HFFc6 (cell line): ENCODE data around the gene RSF1. TPM values are rescaled to one million over a fixed set of nuclear protein-coding genes. Genes with fewer than 3 reads are reported as not detected.
A peak's percentile ranks its signal among the peaks of the same experiment; 100 is the strongest.

Source experiments
- DNase-seq: peaks from one replicate; pipeline ENCODE4 v3.0.0-alpha.2; 2018
- H3K27ac Mint-ChIP-seq: 2 replicates; pipeline ENCODE4 v1.8.0; 2020; ENCODE audit warnings: mild to moderate bottlenecking, mixed read lengths
- H3K27me3 Mint-ChIP-seq: 2 replicates; pipeline ENCODE4 v1.8.0; 2021; ENCODE audit warnings: mild to moderate bottlenecking, moderate library complexity, mixed read lengths; ENCODE audit not compliant: insufficient read depth
- H3K36me3 Mint-ChIP-seq: 2 replicates; pipeline ENCODE4 v1.8.0; 2021; ENCODE audit warnings: low read depth, mixed read lengths
- H3K4me1 Mint-ChIP-seq: 2 replicates; pipeline ENCODE4 v1.8.0; 2020; ENCODE audit warnings: low read depth, mixed read lengths
- H3K4me3 Mint-ChIP-seq: 2 replicates; pipeline ENCODE4 v1.8.0; 2020; ENCODE audit warnings: mild to moderate bottlenecking, moderate library complexity, mixed read lengths
- H3K9me3 Mint-ChIP-seq: 2 replicates; pipeline ENCODE4 v1.8.0; 2020; ENCODE audit warnings: mild to moderate bottlenecking, mixed read lengths
- total RNA-seq, 6 experiments: library from RNA; stranded (reverse); fragmentation: NEBNext Ultra II Directional; extraction: Animal tissue kit (Norgen Biotek cat#: 25700); gene quantifications; 2 replicates in 1 of 6; 3 replicates in 5 of 6; pipeline ENCODE4 v1.2.3, GENCODE V29; 2021
- TF ChIP-seq, protein P1 (sequence below): fragments of 200-600 bp; sonication (generic); IDR thresholded peaks from 2 replicates; pipeline ENCODE4 v1.5.0; 2021; ENCODE audit warnings: antibody characterized with exemption, mild to moderate bottlenecking

The RSF1 gene
- total RNA-seq, 6 experiments from 2014 or later, result 44.7 to 59.2 (median 55.3) TPM

DNA sequence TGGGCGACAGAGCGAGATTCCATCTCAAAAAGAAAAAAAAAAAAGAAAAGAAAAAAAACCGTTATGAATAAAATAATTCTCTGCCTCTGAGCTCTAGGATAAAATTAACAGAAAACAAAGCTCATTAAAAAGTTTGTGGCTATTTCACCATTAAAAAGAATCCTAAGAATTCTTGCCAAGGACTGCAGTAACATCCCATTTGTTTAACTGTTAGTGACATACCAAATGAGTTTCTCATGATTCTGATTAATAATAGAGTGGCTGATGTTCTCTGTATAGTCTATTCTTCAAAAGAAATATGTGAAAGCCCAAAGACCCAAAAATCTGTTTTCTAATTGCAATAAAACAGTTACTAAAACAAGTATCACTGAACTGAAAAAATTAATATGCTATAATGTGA lies 202.6 kb downstream of the RSF1 start:
- Mint-ChIP-seq H3K4me3 (peak overlapping the region; percentile 27; the same call in 1 of the 2 replicates), H3K36me3 (peaks cover 10% of the 10 kb centered on the region), H3K27ac (peak overlapping the region; percentile 52), H3K27me3 (no peaks in the 10 kb centered on the region), H3K4me1 (peaks cover 17% of the 10 kb centered on the region), H3K9me3 (no peaks in the 10 kb centered on the region)
- DNase-seq, result peak; percentile 59
- TF ChIP-seq, protein P1, sequence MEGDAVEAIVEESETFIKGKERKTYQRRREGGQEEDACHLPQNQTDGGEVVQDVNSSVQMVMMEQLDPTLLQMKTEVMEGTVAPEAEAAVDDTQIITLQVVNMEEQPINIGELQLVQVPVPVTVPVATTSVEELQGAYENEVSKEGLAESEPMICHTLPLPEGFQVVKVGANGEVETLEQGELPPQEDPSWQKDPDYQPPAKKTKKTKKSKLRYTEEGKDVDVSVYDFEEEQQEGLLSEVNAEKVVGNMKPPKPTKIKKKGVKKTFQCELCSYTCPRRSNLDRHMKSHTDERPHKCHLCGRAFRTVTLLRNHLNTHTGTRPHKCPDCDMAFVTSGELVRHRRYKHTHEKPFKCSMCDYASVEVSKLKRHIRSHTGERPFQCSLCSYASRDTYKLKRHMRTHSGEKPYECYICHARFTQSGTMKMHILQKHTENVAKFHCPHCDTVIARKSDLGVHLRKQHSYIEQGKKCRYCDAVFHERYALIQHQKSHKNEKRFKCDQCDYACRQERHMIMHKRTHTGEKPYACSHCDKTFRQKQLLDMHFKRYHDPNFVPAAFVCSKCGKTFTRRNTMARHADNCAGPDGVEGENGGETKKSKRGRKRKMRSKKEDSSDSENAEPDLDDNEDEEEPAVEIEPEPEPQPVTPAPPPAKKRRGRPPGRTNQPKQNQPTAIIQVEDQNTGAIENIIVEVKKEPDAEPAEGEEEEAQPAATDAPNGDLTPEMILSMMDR, result no peak

GRCh38 chr11:77611921-77612320 lies 208.6 kb downstream of the RSF1 start:
- Mint-ChIP-seq H3K4me3 (no peak overlapping the region), H3K36me3 (peaks cover 23% of the 10 kb centered on the region), H3K27ac (no peak overlapping the region), H3K9me3 (no peaks in the 10 kb centered on the region), H3K4me1 (no peaks in the 10 kb centered on the region), H3K27me3 (no peaks in the 10 kb centered on the region; the same call in 1 of the 2 replicates)
- DNase-seq, result no peak
- TF ChIP-seq, protein P1, result no peak

Other genes with a start within 250 kb of the RSF1 start
- 1 to 10 TPM; 1.2 to 1.8 (median 1.5) TPM for gene AQP11, start 230.8 kb downstream of the RSF1 start, total RNA-seq
- gene CLNS1A, start 182.9 kb downstream of the RSF1 start, total RNA-seq, result 10 to 100 TPM; 91.5 to 98.6 (median 94.7) TPM
- 10 to 100 TPM; 33.3 to 48.5 (median 39.5) TPM for gene AAMDC, start 422 bp upstream of the RSF1 start, total RNA-seq
- gene INTS4, start 173.9 kb upstream of the RSF1 start, total RNA-seq, result 10 to 100 TPM; 23.8 to 30.1 (median 28.3) TPM
- 1 to 10 TPM in 2 of 6 experiments, under 1 TPM in 4; 0.17 to 1.5 (median 0.64) TPM for gene KCTD14, start 202.6 kb upstream of the RSF1 start, total RNA-seq
- not detected for gene THRSP, start 243.1 kb upstream of the RSF1 start, total RNA-seq